Measurements from ENCODE around the gene GPR85. TPM values are rescaled to one million over a fixed set of nuclear protein-coding genes. Genes with fewer than 3 reads are reported as not detected.

GPR85 gene
- total and polyA plus RNA-seq, 4 donors, result 0.13 to 1.7 (median 0.42) TPM

GRCh38 chr7:113085781-113086390 is 741 bp downstream of the GPR85 start:
- no peaks in the 10 kb centered on the region for H3K36me3 ChIP-seq (ENCODE audit: control insufficient read depth in 4 of 4, insufficient read depth in 3 of 4, low read depth in 1 of 4, low read length in 3 of 4)
- no peak overlapping the region for H3K27ac ChIP-seq (ENCODE audit: low read depth in 1 of 2, low read length in 2 of 2)
- H3K4me1 ChIP-seq (ENCODE audit: control insufficient read depth in 4 of 4, insufficient read depth in 4 of 4, low read length in 3 of 4), result peaks cover 0 to 4% (median 0%) of the 10 kb centered on the region in 4 donors
- no peak overlapping the region for H3K9ac ChIP-seq (ENCODE audit: low read depth in 1 of 2, low read length in 2 of 2)
- TF ChIP-seq JUND (IDR thresholded peaks at IDR 0.05), result no peak
- no peak for TF ChIP-seq RXRA (IDR thresholded peaks at IDR 0.05)
- no peak for TF ChIP-seq FOXA2 (IDR thresholded peaks at IDR 0.05)
- TF ChIP-seq CTCF (IDR thresholded peaks at IDR 0.05; ENCODE audit: low read depth, low read length, missing input control), result no peak
- no peak for TF ChIP-seq NR2F2 (IDR thresholded peaks at IDR 0.05)
- H3K9me3 ChIP-seq (ENCODE audit: control insufficient read depth in 4 of 4, low read length in 3 of 4), result no peaks in the 10 kb centered on the region
- WGBS, result 40% methylated on average over 16 of the region's 16 CpGs
- no peak for DNase-seq (ENCODE audit: low spot score)
- H3K4me3 ChIP-seq (ENCODE audit: low read depth in 1 of 3, low read length in 3 of 3), result no peak overlapping the region
- peaks cover 0 to 13% (median 0%) of the 10 kb centered on the region in 4 donors for H3K27me3 ChIP-seq (ENCODE audit: control insufficient read depth in 4 of 4, insufficient read depth in 4 of 4, low read length in 3 of 4)

DNA sequence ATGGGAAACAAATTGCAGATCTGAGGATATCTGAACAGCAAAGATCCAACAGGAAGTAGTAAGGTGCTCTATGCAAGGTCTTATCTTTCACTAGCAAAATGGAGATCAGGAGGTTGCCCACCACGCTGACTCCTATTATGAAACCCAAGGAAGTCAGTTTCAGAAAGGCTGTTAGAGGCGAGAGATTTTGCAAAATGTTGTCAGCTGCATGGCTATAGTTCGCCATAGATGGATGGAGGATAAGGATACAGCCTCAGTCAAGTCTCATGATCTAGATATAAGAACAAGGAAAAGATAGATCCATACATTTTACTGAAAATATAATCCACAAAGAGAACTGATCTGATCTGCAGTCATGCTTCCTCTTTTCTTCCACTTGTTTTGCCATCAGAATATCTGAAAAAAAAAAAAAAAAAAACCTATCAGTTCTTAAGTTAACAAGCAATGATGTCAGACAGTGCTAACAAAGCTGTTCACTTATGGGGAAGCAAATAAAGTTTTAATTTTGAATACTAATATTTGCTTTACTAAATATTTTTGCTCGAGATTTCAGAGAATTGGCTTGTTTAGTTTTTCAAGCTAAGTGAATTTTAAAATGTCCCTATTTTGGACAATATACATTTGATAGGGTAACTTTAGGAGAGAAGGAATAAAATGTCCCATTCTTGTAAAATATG is 2.0 kb downstream of the GPR85 start:
- DNase-seq (ENCODE audit: low spot score), result no peak
- Histone ChIP-seq H3K4me3 (ENCODE audit: low read depth in 1 of 3, low read length in 3 of 3) (no peak overlapping the region), H3K9ac (ENCODE audit: low read depth in 1 of 2, low read length in 2 of 2) (no peak overlapping the region), H3K27ac (ENCODE audit: low read depth in 1 of 2, low read length in 2 of 2) (no peak overlapping the region), H3K9me3 (ENCODE audit: control insufficient read depth in 4 of 4, low read length in 3 of 4) (no peaks in the 10 kb centered on the region), H3K36me3 (ENCODE audit: control insufficient read depth in 4 of 4, insufficient read depth in 3 of 4, low read depth in 1 of 4, low read length in 3 of 4) (no peaks in the 10 kb centered on the region), H3K4me1 (ENCODE audit: control insufficient read depth in 4 of 4, insufficient read depth in 4 of 4, low read length in 3 of 4) (peaks cover 0 to 4% (median 0%) of the 10 kb centered on the region in 4 donors), H3K27me3 (ENCODE audit: control insufficient read depth in 4 of 4, insufficient read depth in 4 of 4, low read length in 3 of 4) (peaks cover 0 to 13% (median 0%) of the 10 kb centered on the region in 4 donors)
- 69% methylated on average over 4 of the region's 4 CpGs for WGBS
- TF ChIP-seq ATF3 (IDR thresholded peaks at IDR 0.05) (no peak), ZBTB33 (IDR thresholded peaks at IDR 0.05) (no peak), YY1 (IDR thresholded peaks at IDR 0.05) (no peak), GABPA (IDR thresholded peaks at IDR 0.05 in 1 of 2, conservative IDR thresholded peaks at IDR 0.05 in 1 of 2) (no peak), NR2F2 (IDR thresholded peaks at IDR 0.05) (no peak), CTCF (IDR thresholded peaks at IDR 0.05; ENCODE audit: low read depth, low read length, missing input control) (no peak), JUND (IDR thresholded peaks at IDR 0.05) (no peak), SP1 (IDR thresholded peaks at IDR 0.05) (no peak), HNF4A (conservative IDR thresholded peaks at IDR 0.05) (no peak), TAF1 (conservative IDR thresholded peaks at IDR 0.05) (no peak), EGR1 (IDR thresholded peaks at IDR 0.05; ENCODE audit: low read depth in 2 of 2) (no peak), HNF4G (IDR thresholded peaks at IDR 0.05) (no peak), FOXA2 (IDR thresholded peaks at IDR 0.05) (no peak), FOXA1 (IDR thresholded peaks at IDR 0.05) (no peak)
- TF ChIP-seq, protein P1, sequence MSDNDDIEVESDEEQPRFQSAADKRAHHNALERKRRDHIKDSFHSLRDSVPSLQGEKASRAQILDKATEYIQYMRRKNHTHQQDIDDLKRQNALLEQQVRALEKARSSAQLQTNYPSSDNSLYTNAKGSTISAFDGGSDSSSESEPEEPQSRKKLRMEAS (IDR thresholded peaks at IDR 0.05), result no peak
- TF ChIP-seq, protein P2, sequence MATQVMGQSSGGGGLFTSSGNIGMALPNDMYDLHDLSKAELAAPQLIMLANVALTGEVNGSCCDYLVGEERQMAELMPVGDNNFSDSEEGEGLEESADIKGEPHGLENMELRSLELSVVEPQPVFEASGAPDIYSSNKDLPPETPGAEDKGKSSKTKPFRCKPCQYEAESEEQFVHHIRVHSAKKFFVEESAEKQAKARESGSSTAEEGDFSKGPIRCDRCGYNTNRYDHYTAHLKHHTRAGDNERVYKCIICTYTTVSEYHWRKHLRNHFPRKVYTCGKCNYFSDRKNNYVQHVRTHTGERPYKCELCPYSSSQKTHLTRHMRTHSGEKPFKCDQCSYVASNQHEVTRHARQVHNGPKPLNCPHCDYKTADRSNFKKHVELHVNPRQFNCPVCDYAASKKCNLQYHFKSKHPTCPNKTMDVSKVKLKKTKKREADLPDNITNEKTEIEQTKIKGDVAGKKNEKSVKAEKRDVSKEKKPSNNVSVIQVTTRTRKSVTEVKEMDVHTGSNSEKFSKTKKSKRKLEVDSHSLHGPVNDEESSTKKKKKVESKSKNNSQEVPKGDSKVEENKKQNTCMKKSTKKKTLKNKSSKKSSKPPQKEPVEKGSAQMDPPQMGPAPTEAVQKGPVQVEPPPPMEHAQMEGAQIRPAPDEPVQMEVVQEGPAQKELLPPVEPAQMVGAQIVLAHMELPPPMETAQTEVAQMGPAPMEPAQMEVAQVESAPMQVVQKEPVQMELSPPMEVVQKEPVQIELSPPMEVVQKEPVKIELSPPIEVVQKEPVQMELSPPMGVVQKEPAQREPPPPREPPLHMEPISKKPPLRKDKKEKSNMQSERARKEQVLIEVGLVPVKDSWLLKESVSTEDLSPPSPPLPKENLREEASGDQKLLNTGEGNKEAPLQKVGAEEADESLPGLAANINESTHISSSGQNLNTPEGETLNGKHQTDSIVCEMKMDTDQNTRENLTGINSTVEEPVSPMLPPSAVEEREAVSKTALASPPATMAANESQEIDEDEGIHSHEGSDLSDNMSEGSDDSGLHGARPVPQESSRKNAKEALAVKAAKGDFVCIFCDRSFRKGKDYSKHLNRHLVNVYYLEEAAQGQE (IDR thresholded peaks at IDR 0.05), result no peak
